Measurements from ENCODE around the gene WDR37.

Gene WDR37

GRCh38 chr10:1162481-1163203, 106.5 kb downstream of the WDR37 start:
- no peak overlapping the region for H3K4me3 ChIP-seq (ENCODE audit: low read depth, low read length)
- TF ChIP-seq CTCF (IDR thresholded peaks at IDR 0.05; ENCODE audit: insufficient read depth, low read depth, low read length, missing control alignments) = no peak
- DNase-seq (ENCODE audit: low read depth) = no peak

- no peak for DNase-seq (ENCODE audit: low read depth)
- no peak overlapping the region for H3K4me3 ChIP-seq (ENCODE audit: low read depth, low read length)
- TF ChIP-seq CTCF (IDR thresholded peaks at IDR 0.05; ENCODE audit: insufficient read depth, low read depth, low read length, missing control alignments) = no peak
Measured at GRCh38 chr10:1163204-1163660, 107.0 kb downstream of the WDR37 start.

GRCh38 chr10:1163831-1164230, 107.6 kb downstream of the WDR37 start:
- TF ChIP-seq CTCF (IDR thresholded peaks at IDR 0.05; ENCODE audit: insufficient read depth, low read depth, low read length, missing control alignments) = no peak
- no peak for DNase-seq (ENCODE audit: low read depth)
- no peak overlapping the region for H3K4me3 ChIP-seq (ENCODE audit: low read depth, low read length)

- no peak for TF ChIP-seq CTCF (IDR thresholded peaks at IDR 0.05; ENCODE audit: insufficient read depth, low read depth, low read length, missing control alignments)
- DNase-seq (ENCODE audit: low read depth) = no peak
- no peak overlapping the region for H3K4me3 ChIP-seq (ENCODE audit: low read depth, low read length)
Measured at GRCh38 chr10:1166101-1166827, 110.1 kb downstream of the WDR37 start.

- no peak for DNase-seq (ENCODE audit: low read depth)
- H3K4me3 ChIP-seq (ENCODE audit: low read depth, low read length) = no peak overlapping the region
- no peak for TF ChIP-seq CTCF (IDR thresholded peaks at IDR 0.05; ENCODE audit: insufficient read depth, low read depth, low read length, missing control alignments)
Measured at GRCh38 chr10:1166828-1167275, 110.7 kb downstream of the WDR37 start.

GRCh38 chr10:1168763-1169162, 112.6 kb downstream of the WDR37 start:
- DNase-seq (ENCODE audit: low read depth) = no peak
- TF ChIP-seq CTCF (IDR thresholded peaks at IDR 0.05; ENCODE audit: insufficient read depth, low read depth, low read length, missing control alignments) = no peak
- H3K4me3 ChIP-seq (ENCODE audit: low read depth, low read length) = no peak overlapping the region
